GM11168 (cell line): ENCODE results near the gene KIF25.
"Not testable (repeated sequence)": the region's sequence is repeated elsewhere in the genome, so short reads cannot be mapped to it uniquely, and the experiment has no call there.

Experiments used
- in situ Hi-C: fragments of 300-500 bp; cut with MboI; formaldehyde crosslinking; loops from one replicate; pipeline ENCODE4 v1.12.0; 2022; ENCODE audit warnings: low sequenced_read_pairs; ENCODE audit not compliant: unreplicated experiment

KIF25 gene

GRCh38 chr6:167990016-167990945 is 7.2 kb upstream of the KIF25 start:
- in situ Hi-C loops: no loop called here

DNA sequence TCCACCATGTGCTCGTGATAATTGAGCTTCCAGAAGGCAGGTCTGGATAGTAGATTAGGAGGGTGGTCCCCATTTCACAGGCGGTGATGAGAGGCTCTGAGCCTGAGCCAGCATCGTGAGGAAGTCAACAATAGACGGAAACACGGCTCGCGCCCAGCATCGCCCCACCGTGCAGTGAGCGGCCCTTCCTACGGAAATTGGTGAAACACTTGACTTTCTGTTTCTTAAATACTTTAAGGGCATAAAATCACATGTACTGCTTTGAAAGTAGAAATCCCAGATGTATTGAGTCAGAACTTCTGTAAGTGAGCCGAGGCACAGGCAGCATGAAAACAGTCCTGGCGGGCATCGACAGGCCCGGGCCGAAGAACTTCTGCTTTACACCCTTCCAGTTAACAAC is 4.3 kb upstream of the KIF25 start:
- in situ Hi-C loops: no loop called here

DNA sequence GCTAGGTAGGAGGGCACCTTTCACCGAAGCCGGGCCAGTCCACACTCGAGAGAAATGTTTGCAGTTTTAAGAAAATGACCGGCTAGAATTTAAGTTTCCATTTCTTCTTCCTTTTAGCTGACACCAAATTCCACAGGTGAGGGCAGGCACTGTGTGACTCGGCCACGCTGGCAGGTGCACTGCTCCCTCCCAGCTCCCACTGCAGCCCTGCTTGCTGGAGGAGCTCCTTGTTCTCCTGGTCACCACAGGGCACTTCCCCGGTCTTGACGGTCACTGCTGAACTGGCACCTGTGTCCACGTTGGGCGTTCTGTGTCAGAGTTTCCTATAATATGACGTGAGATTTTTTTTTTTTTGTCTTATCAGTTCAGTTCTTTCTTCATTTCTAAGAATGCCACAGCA is 3.6 kb upstream of the KIF25 start:
- in situ Hi-C loops: no loop called here

GRCh38 chr6:167995302-167995701 is 2.2 kb upstream of the KIF25 start:
- in situ Hi-C loops: no loop called here

- in situ Hi-C loops: no loop called here
These were observed 1.7 kb upstream of the KIF25 start for GRCh38 chr6:167995731-167996151.

DNA sequence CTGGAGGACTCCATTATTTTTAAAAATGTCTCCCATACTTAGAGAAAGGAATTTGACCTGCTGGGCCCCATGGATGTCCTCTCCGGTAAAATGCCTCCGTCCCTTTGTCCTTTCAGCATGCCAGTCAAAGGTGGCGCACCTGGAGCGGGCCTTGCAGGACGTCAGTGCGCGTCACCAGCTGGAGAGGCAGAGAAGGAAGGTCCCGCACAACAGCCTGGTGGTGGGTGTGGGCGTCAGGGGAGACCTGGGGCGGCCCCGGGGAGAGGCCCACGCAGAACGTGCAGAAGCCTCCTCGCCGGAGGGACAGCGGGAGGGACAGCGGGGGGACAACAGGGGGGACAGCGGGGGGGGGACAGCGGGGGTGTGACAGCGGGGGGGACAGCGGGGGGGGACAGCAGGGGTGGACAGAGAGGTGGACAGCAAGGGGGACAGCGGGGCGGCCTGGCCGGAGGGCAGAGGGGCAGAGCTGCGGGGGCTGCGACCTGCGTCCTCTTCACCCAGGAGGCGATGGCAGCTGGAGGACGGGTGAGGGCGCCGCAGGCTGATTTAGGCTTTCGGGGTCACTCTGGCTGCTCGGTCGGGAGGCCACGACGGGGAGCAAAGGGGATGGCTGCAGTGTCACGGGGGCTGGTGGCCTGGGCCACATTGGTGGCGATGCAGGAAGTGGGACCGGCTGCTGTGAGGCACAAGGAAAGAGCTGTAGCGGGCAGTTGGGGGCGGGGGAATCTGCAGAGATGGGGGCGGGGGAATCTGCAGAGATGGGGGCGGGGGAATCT is 859 bp upstream of the KIF25 start:
- in situ Hi-C loops: no loop called here

DNA sequence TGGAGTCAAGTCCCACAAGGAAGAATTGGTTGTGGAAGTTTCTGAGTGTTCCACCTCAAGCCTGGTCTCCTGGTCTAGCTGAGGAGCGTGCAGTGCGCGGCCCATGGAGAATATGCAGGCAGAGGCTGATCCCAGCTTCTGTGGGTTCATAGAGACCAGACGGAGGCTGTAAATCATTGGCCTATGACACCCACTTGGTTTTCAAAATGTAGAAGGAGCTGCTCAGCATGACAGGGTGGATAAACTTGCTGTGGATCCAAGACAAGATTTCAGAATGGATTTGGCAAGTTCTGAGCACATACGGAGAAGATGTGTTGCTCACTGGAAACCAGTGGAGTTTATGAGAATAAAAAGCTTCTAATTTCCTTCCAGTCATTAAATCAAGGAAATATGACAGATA is 744 bp downstream of the KIF25 start:
- in situ Hi-C loops: no loop called here

GRCh38 chr6:168000198-168001028 is 2.9 kb downstream of the KIF25 start:
- in situ Hi-C loops: no loop called here

GRCh38 chr6:168001029-168001332 is 3.5 kb downstream of the KIF25 start:
- in situ Hi-C loops: no loop called here

DNA sequence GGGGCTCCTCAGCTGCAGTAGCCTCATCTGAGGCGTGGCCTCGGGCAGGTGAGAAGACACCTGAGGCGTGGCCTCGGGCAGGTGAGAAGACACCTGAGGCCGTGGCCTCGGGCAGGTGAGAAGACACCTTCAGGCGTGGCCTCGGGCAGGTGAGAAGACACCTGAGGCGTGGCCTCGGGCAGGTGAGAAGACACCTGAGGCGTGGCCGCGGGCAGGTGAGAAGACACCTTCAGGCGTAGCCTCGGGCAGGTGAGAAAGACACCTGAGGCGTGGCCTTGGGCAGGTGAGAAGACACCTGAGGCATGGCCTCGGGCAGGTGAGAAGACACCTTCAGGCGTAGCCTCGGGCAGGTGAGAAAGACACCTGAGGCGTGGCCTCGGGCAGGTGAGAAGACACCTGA is 4.0 kb downstream of the KIF25 start:
- in situ Hi-C loops: not testable (repeated sequence)

- in situ Hi-C loops: no loop called here
These were observed 5.3 kb downstream of the KIF25 start for GRCh38 chr6:168002804-168003203.

DNA sequence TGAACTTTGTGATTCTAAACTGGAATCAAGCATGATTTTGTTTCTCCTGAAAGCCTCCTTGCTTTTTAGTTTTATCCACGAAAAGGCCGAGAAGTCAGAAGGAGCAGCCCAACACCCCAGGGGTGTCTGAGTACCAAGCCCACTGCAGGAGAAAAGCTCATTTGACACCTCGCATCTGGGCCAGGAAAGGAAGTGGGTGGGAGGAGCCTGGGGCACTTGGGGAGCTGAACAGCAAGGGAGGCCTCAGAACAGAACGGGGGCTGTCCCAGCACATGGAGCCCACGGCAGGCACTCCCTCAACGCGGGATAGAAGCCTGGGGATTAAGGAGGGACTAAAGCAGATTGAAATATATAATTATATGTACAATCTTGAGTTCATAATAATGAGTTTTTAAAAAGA is 6.6 kb downstream of the KIF25 start:
- in situ Hi-C loops: no loop called here

- in situ Hi-C loops: no loop called here
These were observed 7.5 kb downstream of the KIF25 start for GRCh38 chr6:168004945-168005344.

DNA sequence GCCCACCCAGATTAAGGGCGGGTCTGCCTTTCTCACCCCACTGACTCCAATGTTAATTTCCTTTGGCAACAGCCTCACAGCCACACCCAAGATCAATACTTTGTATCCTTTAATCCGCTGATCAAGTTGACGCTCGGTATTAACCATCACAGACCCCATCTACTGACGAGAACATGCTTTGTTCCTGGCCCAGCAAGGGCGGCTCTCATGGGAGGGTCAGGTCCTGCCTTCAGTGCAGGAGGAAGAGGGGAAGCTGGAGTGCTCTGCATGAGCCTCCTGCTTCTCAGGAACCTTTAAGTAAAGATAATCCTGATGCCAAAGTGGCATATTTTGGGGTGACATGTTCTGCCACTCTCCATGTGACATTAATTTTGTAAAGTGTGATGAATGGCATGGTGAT is 8.3 kb downstream of the KIF25 start:
- in situ Hi-C loops: no loop called here

- in situ Hi-C loops: no loop called here
These were observed 10.3 kb downstream of the KIF25 start for GRCh38 chr6:168007592-168008338.

GRCh38 chr6:168009331-168009730 is 11.9 kb downstream of the KIF25 start:
- in situ Hi-C loops: no loop called here

GRCh38 chr6:168011291-168011690 is 13.8 kb downstream of the KIF25 start:
- in situ Hi-C loops: no loop called here

GRCh38 chr6:168012431-168013249 is 15.2 kb downstream of the KIF25 start:
- in situ Hi-C loops: no loop called here

GRCh38 chr6:168013250-168013915 is 15.9 kb downstream of the KIF25 start:
- in situ Hi-C loops: no loop called here
